Smooth muscle cell (in vitro differentiated cells): ENCODE measurements around the gene PLS1. TPM values are rescaled to one million over a fixed set of nuclear protein-coding genes. Genes with fewer than 3 reads are reported as not detected.

ENCODE experiments used
- DNase-seq: peaks from one replicate; lab custom pipeline; 2025; ENCODE audit not compliant: unreplicated experiment; lab: John Stamatoyannopoulos, UW
- H2AFZ ChIP-seq: fragments of 200-600 bp; sonication (generic); 2 replicates; pipeline ENCODE4 v1.6.0; 2016; ENCODE audit warnings: antibody characterized with exemption, low read depth, mild to moderate bottlenecking
- H3F3A ChIP-seq: fragments of 200-600 bp; sonication (generic); 2 replicates; pipeline ENCODE4 v1.6.0; 2017; ENCODE audit warnings: antibody characterized with exemption, low read depth
- H3K27ac ChIP-seq: fragments of 200-600 bp; sonication (generic); 2 replicates; pipeline ENCODE4 v1.5.1; 2016; ENCODE audit warnings: low read depth, mild to moderate bottlenecking
- H3K27me3 ChIP-seq: fragments of 200-600 bp; sonication (generic); 2 replicates; pipeline ENCODE4 v1.6.1; 2016; ENCODE audit warnings: low read depth, mild to moderate bottlenecking
- H3K36me3 ChIP-seq: fragments of 200-600 bp; sonication (generic); 2 replicates; pipeline ENCODE4 v1.5.1; 2016; ENCODE audit warnings: low read depth
- H3K4me1 ChIP-seq: fragments of 200-600 bp; sonication (generic); 2 replicates; pipeline ENCODE4 v1.5.1; 2016; ENCODE audit warnings: low read depth
- H3K4me2 ChIP-seq: fragments of 200-600 bp; sonication (generic); 2 replicates; pipeline ENCODE4 v1.6.0; 2016; ENCODE audit warnings: mild to moderate bottlenecking
- H3K4me3 ChIP-seq: fragments of 200-600 bp; sonication (generic); 2 replicates; pipeline ENCODE4 v1.5.1; 2016; ENCODE audit warnings: mild to moderate bottlenecking
- H3K79me2 ChIP-seq: fragments of 200-600 bp; sonication (generic); 2 replicates; pipeline ENCODE4 v1.6.0; 2016; ENCODE audit warnings: low read depth, mild to moderate bottlenecking
- H3K9ac ChIP-seq: fragments of 200-600 bp; sonication (generic); 2 replicates; pipeline ENCODE4 v1.6.0; 2016; ENCODE audit warnings: low read depth
- H3K9me3 ChIP-seq: fragments of 200-600 bp; sonication (generic); replicated peaks from 2 replicates; pipeline ENCODE4 v1.5.1; 2016; ENCODE audit warnings: low read depth
- H4K20me1 ChIP-seq: fragments of 200-600 bp; sonication (generic); 2 replicates; pipeline ENCODE4 v1.6.0; 2016; ENCODE audit warnings: low read depth
- whole genome bisulfite sequencing: methylation state at CpG from one replicate; pipeline ENCODE4 v1.1.7; 2016; ENCODE audit warnings: low lambda C conversion rate; 5-methylcytosine and 5-hydroxymethylcytosine counted together
- polyA plus RNA-seq: library from polyadenylated mRNA; unstranded; fragments of >200 nt; fragmentation: Nextera tagmentation; extraction: Ambion mirVana; gene quantifications from 2 replicates; pipeline ENCODE4 v1.2.1, GENCODE V29; 2016
- small RNA-seq: library from RNA; depleted of rRNA; stranded (forward); fragments of <200 nt; gene quantifications from one replicate; pipeline ENCODE3, GENCODE V24; 2014
- total RNA-seq: library from RNA; depleted of rRNA; stranded (reverse); fragments of >200 nt; gene quantifications from 2 replicates; pipeline ENCODE4 v1.2.3, GENCODE V29; 2014
- TF ChIP-seq, protein P1 (sequence below): fragments of 200-600 bp; sonication (generic); IDR thresholded peaks from 2 replicates; pipeline ENCODE4 v1.5.1; 2017; ENCODE audit warnings: borderline replicate concordance, mild to moderate bottlenecking, antibody characterized with exemption; ENCODE audit not compliant: insufficient read depth, poor library complexity, severe bottlenecking

Gene PLS1
- total and polyA plus RNA-seq, 2 experiments from 2014 or later = 1.9 to 3.1 TPM

DNA sequence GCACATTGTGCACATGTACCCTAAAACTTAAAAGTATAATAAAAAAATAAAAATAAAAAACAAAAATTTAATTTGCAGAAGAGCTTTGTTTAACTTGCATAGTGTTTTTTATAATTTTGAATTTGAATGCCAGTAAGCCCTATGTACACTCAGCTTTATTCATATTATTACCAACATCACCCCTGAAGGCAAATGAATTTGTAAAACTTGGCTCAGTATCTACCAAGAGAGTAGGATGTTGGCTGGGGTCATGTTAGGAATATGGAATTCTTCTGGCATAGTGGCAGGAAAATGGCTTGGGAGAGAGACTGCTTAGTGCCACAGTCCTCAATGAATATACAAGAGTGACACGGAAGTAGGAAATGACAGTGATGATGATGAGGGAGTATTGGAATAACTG, 158.3 kb downstream of the PLS1 start:
- Histone ChIP-seq H3K4me1 (no peaks in the 10 kb centered on the region), H3K36me3 (peaks cover 8% of the 10 kb centered on the region), H3F3A (no peaks in the 10 kb centered on the region), H3K79me2 (peaks cover 4% of the 10 kb centered on the region), H2AFZ (no peak overlapping the region), H3K9me3 (no peaks in the 10 kb centered on the region), H3K4me2 (no peak overlapping the region), H3K4me3 (no peak overlapping the region), H4K20me1 (no peaks in the 10 kb centered on the region), H3K27me3 (no peaks in the 10 kb centered on the region), H3K9ac (no peak overlapping the region), H3K27ac (no peak overlapping the region)
- DNase-seq = no peak
- TF ChIP-seq, protein P1, sequence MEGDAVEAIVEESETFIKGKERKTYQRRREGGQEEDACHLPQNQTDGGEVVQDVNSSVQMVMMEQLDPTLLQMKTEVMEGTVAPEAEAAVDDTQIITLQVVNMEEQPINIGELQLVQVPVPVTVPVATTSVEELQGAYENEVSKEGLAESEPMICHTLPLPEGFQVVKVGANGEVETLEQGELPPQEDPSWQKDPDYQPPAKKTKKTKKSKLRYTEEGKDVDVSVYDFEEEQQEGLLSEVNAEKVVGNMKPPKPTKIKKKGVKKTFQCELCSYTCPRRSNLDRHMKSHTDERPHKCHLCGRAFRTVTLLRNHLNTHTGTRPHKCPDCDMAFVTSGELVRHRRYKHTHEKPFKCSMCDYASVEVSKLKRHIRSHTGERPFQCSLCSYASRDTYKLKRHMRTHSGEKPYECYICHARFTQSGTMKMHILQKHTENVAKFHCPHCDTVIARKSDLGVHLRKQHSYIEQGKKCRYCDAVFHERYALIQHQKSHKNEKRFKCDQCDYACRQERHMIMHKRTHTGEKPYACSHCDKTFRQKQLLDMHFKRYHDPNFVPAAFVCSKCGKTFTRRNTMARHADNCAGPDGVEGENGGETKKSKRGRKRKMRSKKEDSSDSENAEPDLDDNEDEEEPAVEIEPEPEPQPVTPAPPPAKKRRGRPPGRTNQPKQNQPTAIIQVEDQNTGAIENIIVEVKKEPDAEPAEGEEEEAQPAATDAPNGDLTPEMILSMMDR = no peak
- 100% methylated on average over 1 of the region's 1 CpG for WGBS

Small RNA genes within 50 kb of the gene (small RNA-seq; reads per million reads assigned to genes)
- gene RNA5SP143 = not detected

Other genes starting within 250 kb of the PLS1 start
- gene XRN1, start 148.4 kb upstream of the PLS1 start, total RNA-seq = 37.1 and 54.0 TPM in 2 replicates
- gene XRN1, start 148.4 kb upstream of the PLS1 start, polyA plus RNA-seq = 7.5 and 10.0 TPM in 2 replicates
- 22.5 and 35.5 TPM in 2 replicates for gene ATR, start 17.7 kb upstream of the PLS1 start, total RNA-seq
- gene ATR, start 17.7 kb upstream of the PLS1 start, polyA plus RNA-seq = 8.8 and 9.4 TPM in 2 replicates
- 26.8 and 36.5 TPM in 2 replicates for gene TRPC1, start 127.6 kb downstream of the PLS1 start, total RNA-seq
- 3.5 and 6.2 TPM in 2 replicates for gene TRPC1, start 127.6 kb downstream of the PLS1 start, polyA plus RNA-seq